ENCODE data around the gene PDGFB. TPM values are rescaled to one million over a fixed set of nuclear protein-coding genes. Genes with fewer than 3 reads are reported as not detected.

PDGFB gene
- total RNA-seq, 2 donors from 2014 or later = 1.9 to 5.6 TPM

DNA sequence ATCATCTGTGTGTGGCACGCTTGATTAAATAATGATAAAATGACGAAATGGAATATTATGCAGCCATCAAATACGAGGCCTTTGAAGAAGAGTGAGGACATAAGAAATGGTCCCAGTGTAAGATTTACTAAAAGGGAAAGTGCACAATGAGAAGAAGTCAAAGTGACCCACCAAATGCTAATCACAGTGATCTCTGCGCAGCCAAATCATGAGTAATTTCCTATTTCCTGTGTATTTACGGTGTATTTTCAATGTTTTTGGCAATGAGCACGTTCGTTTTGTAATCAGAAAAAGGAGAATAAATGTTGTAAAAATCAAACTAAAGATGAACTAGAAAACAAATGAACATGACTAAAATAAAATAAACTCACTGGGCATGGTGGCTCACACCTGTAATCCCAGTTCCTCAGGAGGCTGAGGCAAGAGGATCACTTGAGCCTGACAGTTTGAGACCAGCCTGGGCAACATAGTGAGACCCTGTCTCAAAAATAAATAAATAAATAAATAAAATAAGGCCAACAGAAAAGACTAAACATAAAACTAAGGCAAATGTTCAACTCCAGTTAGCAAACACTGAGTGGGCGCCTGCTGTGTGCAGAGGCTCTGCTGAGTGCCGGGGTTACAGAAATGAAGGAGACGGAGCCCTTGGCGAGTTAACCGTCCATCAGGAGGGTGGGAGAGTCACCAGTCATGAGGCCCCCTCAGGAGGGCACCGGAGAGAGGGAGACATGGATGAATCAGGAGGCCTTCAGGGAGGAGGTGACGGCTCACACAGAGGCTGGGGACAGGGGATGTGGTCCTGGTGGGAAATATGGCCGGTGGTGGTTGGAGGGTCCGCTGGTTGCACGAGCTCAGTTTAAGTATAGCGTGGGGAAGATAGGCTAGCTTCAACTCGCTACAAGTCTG lies 66.3 kb downstream of the PDGFB start:
- no peaks in the 10 kb centered on the region for H3K27me3 ChIP-seq
- intact Hi-C loops (cut with DNase I) = loop anchor here (10.0 kb wide), 1 partner anchor 346 kb away; the partner anchor contains the start of gene ATF4
- TF ChIP-seq, protein P1, sequence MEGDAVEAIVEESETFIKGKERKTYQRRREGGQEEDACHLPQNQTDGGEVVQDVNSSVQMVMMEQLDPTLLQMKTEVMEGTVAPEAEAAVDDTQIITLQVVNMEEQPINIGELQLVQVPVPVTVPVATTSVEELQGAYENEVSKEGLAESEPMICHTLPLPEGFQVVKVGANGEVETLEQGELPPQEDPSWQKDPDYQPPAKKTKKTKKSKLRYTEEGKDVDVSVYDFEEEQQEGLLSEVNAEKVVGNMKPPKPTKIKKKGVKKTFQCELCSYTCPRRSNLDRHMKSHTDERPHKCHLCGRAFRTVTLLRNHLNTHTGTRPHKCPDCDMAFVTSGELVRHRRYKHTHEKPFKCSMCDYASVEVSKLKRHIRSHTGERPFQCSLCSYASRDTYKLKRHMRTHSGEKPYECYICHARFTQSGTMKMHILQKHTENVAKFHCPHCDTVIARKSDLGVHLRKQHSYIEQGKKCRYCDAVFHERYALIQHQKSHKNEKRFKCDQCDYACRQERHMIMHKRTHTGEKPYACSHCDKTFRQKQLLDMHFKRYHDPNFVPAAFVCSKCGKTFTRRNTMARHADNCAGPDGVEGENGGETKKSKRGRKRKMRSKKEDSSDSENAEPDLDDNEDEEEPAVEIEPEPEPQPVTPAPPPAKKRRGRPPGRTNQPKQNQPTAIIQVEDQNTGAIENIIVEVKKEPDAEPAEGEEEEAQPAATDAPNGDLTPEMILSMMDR (IDR thresholded peaks at IDR 0.05) = no peak
- H3K9me3 ChIP-seq = no peaks in the 10 kb centered on the region
- no peak for DNase-seq
- no peaks in the 10 kb centered on the region for H3K4me1 ChIP-seq
- no peak overlapping the region for H3K9ac ChIP-seq (ENCODE audit: low read depth in 2 of 2, low read length in 2 of 2)
- H3K4me3 ChIP-seq = no peak overlapping the region
- no peaks in the 10 kb centered on the region for H3K36me3 ChIP-seq
- H3K27ac ChIP-seq = no peak overlapping the region

DNA sequence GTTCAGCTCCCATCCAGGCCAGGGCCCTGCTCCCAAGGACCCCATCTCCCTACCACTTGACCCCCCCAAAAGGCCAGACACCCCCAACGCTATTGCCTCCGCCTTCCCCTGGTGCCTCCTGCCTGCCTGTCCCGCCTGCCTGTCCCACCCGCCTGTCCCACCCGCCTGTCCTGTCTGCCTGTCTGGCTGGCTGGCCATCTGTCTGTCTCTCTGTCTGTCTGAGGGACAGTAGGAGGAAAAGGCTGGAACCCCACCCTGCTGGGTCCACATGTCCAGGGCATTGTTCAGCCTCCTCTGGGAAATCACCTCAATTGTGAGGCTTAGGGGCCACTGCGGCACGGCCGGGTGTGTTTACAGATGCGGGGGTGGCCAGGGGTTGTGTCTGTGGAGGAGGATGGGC lies 67.0 kb downstream of the PDGFB start:
- Histone ChIP-seq H3K4me3 (no peak overlapping the region), H3K9ac (ENCODE audit: low read depth in 2 of 2, low read length in 2 of 2) (no peak overlapping the region), H3K36me3 (no peaks in the 10 kb centered on the region), H3K27ac (no peak overlapping the region), H3K9me3 (no peaks in the 10 kb centered on the region), H3K27me3 (no peaks in the 10 kb centered on the region), H3K4me1 (no peaks in the 10 kb centered on the region)
- DNase-seq = no peak
- TF ChIP-seq, protein P1 (IDR thresholded peaks at IDR 0.05) = no peak
- intact Hi-C loops (cut with DNase I) = loop anchor here (10.0 kb wide), 1 partner anchor 347 kb away; the partner anchor contains the start of gene ATF4

DNA sequence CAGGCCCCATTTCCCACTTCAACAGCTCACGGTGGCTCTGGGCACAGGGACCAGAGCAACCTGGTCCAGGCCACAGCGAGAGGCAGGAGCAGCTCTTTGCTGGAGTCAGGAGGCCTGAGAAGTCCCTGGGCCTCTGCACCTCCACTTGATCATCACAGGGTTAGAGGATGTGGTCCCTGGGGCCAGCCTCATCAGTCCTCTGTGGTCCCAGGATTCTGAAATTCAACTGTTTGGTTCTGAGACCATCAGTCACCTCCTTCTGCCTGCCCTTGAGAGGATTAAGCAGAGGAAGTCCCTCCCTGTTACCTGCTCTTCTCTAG lies 67.4 kb downstream of the PDGFB start:
- Histone ChIP-seq H3K9ac (ENCODE audit: low read depth in 2 of 2, low read length in 2 of 2) (no peak overlapping the region), H3K4me3 (no peak overlapping the region), H3K27ac (no peak overlapping the region), H3K27me3 (no peaks in the 10 kb centered on the region), H3K4me1 (no peaks in the 10 kb centered on the region), H3K36me3 (no peaks in the 10 kb centered on the region), H3K9me3 (no peaks in the 10 kb centered on the region)
- TF ChIP-seq, protein P1 (IDR thresholded peaks at IDR 0.05) = no peak
- intact Hi-C loops (cut with DNase I) = loop anchor here (10.0 kb wide), 1 partner anchor 347 kb away; the partner anchor contains the start of gene ATF4
- no peak for DNase-seq

DNA sequence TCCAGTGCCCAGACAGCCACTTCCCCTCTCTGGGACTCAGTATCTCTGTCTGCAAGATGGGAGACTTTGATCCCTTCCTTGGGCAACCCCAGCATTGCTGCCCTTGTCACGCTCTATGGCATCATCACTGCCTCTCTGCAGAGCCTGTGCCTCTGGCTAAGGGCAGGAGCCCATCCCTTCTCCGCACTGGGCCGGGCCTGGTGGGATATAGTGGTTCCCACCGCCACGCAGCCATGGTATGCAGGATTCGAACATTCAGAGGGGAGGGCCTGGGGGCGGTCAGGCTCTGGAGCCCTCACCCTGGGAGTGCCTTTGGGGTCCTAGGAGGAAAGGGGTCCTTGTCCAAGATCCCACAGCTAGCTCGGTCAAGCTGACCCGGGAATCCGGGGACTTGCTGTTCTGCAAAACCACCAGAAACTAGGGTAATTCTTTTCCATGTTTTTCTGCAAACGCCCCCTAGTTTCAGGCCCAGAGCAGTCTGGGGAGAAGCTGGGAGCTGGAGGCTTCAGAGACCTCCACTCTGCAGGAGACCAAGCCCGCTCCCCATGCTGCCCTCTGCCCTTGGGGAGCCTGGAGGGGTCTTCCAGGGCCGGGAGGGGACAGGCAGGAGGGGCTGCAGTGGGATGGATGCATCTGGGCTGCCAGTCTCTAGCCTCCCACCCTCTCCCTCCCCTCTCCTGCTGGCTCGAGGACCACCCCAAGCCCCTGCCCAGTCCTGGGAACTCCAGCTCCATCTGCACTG lies 67.9 kb downstream of the PDGFB start:
- Histone ChIP-seq H3K27ac (peak overlapping the region; percentile 13), H3K4me3 (no peak overlapping the region), H3K36me3 (no peaks in the 10 kb centered on the region), H3K27me3 (no peaks in the 10 kb centered on the region), H3K4me1 (no peaks in the 10 kb centered on the region), H3K9me3 (no peaks in the 10 kb centered on the region), H3K9ac (ENCODE audit: low read depth in 2 of 2, low read length in 2 of 2) (peak overlapping the region; percentile 2 to 8)
- TF ChIP-seq, protein P1 (IDR thresholded peaks at IDR 0.05) = no peak
- no peak for DNase-seq
- intact Hi-C loops (cut with DNase I) = loop anchor here (10.0 kb wide), 1 partner anchor 348 kb away; the partner anchor contains the start of gene ATF4

DNA sequence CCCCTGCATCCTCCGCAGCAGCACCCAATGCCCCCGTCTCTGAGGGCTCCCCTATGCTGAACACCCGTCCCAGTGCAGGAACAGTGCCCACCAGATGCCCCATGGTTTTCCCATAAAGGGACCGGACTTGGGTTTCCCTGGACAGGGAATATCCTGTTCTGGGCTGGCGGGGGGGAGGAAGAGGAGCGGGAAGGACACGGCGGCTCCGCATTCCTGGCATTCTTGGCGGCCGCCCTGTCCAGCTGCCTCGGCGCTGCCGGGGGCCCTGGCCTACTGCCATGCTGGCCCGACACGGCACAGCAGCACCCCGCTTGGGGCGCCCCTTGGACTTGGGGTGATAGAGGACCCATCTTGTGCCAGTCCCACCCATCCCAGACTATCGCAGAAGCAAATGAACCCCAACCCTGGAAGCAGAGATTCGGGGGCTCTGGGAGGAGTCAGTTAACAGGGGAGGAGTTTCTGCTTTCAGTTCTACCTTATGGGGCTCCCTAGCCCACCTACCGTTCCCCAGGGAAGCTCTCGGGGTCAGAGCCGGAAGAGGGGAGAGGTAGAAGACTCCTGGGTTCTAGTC lies 68.6 kb downstream of the PDGFB start:
- Histone ChIP-seq H3K4me1 (peaks cover 2% of the 10 kb centered on the region), H3K36me3 (no peaks in the 10 kb centered on the region), H3K27ac (peak overlapping the region; percentile 13), H3K9ac (ENCODE audit: low read depth in 2 of 2, low read length in 2 of 2) (peak overlapping the region in 1 of 2 donors; percentile 43), H3K4me3 (no peak overlapping the region), H3K27me3 (no peaks in the 10 kb centered on the region), H3K9me3 (no peaks in the 10 kb centered on the region)
- intact Hi-C loops (cut with DNase I) = loop anchor here (10.0 kb wide), 1 partner anchor 349 kb away; the partner anchor contains the start of gene ATF4
- TF ChIP-seq, protein P1 (IDR thresholded peaks at IDR 0.05) = no peak
- no peak for DNase-seq
